NCI-H774 (cell line): Measurements from ENCODE around the gene MYBPC1.

Experiments
- DNase-seq: peaks from one replicate; lab custom pipeline; 2025; lab: John Stamatoyannopoulos, UW

The MYBPC1 gene

DNA sequence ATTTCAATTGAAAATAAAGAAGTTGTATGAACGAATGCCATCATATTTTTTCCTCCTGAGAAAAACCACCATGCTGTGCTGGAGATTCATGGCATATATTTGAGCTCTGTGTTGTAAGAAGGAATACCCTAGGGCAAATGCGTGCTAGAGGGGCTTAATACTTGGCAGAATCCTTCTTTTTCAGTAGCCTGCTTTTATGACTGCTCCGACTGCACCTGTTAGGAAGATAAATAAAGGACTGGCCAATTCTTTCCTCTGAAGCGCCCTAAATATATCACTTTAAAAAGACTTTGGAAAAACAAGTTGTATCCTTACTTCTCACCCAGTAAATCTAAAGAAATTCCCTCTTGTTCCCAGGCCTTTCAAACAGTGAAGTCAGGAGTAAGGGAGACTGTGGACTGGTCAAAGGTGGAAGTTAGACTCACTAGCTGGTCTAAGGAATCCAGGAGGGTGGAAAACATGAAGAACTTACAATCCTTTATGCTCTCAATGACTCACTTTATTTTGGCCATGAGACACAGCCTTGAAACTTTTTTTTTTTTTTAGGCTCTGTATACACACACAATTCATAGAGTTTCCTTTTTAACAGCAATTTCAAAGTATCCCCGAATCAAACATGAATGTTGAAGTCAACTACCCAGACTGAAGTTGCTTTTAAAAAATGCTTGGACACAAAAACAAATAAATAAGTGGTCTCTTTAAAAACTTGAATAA is 5.2 kb downstream of the MYBPC1 start:
- no peak for DNase-seq

DNA sequence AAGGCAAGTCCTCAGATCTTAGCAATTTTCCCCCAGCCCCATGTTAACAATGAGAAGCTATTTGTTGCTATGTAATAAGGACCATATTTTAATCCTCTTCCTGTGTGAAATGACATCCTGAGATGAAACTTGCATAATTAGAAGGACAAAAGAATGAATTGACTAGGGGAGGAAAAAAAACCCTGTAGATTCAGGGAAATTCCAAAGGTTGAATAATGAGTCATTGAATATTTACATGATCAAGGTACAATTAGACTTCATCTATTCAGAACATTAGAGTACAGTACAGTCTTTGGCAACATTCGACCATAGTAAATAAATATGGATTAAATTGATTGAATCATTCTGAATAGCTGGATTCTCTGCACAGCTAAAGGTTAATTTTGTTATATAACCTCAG is 9.4 kb downstream of the MYBPC1 start:
- DNase-seq: no peak

DNA sequence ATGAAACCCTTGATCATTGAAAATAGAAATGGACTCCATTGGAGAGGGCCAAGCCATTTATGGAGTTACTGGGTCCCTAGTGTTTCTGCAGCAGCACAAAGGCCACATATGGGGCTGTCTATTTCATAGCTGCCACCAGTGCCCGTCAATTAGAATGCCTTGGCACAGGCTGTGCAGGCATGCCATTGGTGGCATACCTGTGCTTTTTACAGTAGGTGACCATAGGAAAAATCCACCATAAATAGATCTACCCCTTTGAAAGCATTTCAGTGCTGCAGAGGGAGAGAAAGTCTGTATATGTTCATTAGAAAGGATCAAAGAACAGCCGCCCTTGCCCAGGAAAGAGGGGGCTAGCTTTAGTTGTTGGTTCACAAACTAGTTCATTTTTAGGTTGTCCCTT is 13.1 kb downstream of the MYBPC1 start:
- no peak for DNase-seq

DNA sequence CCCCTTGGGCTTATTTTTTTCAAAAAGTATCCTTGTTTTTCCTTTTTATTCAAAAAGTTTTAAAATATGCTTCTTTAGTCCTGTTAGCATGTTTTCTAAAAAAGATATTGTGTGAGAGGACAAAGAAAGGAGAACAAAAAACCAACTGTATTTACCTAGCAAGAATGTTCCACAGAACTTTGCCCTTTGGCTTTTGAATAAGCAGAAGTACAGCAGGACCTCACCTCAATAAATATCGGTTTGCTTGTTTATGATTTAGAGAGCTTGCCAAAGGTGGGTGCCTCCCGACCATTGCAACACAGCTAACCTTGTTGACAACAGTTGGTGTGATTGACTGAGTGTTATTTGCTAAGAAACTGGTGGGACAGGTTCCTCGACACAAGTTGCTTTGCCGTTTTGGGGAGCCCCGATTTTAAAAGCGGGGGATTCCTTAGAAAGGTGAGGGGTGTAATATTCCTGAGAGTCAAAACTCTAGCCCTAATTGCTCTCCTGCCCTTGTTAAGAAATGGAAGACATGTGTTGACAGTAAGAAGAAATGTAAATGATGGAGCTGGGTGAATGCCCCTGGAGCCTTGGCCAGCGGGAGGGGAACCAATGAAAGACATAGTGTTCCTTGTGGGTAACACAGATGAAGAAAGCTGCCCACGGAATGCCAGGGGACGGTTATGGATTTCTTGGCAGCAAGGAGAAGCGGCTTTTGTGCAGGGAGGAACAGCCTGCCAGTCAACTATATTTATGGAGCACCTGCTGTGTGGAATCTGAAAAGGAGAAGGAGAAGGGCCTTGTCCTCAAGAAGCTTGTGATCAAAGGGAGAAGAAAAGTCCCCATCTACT is 13.7 kb downstream of the MYBPC1 start:
- DNase-seq: peak; percentile 33

DNA sequence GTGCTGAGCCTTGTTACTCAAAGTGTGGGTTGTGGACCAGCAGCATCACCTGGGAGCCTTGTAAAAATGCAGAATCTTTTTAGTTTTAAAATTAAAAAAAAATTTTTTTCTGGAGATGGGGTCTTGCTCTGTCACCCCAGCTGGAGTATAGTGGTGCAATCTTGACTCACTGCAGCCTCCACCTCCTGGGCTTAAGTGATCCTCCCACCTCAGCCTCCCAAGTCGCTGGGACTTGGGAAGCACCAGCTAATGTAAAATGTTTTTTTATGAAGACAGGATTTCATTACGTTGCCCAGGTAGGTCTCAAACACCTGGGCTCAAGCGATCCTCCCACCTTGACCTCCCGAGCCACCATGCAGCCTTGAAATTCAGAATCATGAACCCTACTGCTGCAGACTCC is 14.4 kb downstream of the MYBPC1 start:
- no peak for DNase-seq

DNA sequence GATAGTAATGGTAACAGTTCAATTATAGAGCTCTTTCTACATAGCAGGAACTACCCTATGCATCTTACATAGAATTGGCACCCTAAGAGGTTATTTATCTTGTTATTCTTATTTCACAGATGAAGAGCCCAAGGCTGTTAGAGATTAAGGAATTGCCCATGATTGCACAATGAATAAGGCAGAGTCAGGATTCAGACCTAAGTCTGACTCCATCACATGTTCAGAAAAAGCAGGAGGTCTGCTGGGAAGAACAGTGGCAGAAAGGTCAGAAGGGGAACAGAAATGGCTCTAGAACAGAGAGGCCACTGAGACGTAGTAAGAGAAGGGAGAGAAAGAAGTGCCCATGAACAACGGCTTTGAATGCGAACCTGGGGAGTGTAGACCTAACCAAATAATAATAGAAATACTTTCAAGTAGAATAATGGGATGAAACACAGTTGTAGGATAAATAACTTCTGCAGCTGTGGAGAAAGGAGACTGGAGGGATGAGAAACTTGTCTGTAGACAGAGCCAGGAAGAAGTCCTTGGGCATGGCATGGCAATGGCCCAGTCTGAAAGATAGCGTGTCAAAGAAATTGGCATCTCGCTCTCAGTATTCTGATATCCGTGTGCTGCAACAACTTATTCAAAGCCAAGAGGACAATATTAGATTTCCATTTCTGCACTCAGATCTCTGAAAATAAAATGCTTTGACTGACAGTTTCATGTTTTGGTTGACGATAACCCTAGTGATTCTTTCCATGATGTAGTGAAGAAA is 17.6 kb downstream of the MYBPC1 start:
- no peak for DNase-seq

DNA sequence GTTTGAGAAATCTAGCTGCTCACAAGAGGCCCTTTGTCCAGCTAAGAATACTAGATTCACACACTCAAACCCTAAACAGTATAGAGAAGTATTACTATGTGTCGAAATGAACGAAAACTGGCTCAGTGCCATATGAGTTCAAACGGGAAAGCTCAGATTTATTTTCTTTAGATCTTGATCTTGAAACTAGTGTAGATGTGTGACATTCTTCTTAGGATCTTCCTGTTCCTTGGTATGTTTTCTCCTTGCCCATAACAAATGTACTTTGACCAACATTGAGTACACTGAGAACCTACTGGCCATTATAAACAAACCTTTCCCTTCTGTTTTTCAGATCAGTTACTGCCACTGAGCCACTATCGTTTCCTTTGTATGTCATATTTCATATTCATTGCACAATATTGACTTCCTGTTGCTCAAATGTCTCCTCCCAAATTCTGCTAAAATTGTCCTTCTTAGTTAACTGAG is 21.3 kb downstream of the MYBPC1 start:
- no peak for DNase-seq

DNA sequence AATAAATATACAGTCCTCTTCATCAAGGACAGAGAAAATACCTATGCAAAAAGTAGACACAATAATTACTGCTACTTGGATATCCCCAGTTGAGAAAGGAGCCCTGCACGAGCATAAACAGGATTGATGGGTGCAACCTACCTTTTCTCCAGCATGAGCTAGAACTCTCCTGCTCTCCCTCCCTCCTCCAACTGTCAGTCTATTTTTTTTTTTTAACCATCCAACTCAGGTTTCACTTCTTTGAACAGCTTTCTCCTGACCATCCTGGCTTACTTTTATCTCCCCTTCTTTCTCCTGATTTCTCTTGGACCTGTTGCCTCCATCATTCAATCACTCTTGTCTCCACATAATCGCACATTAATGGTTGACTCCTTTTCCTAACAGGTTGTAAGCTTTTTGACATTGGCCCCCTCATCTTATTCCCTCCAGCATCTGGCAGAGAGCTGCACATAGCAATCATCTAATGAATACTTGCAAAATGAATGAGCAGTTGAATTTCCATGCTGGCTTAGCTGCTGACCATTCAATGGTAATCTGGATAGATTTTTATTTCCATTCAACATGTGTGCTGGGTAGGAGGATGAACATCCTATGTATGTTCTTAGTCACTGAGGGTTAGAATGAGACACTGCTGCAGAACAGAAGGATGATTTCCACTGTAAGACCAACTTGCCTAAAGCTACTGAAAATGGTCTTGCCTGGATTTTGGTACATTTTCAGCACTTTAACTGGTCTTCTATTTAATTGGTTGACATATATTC is 24.4 kb downstream of the MYBPC1 start:
- DNase-seq: no peak

DNA sequence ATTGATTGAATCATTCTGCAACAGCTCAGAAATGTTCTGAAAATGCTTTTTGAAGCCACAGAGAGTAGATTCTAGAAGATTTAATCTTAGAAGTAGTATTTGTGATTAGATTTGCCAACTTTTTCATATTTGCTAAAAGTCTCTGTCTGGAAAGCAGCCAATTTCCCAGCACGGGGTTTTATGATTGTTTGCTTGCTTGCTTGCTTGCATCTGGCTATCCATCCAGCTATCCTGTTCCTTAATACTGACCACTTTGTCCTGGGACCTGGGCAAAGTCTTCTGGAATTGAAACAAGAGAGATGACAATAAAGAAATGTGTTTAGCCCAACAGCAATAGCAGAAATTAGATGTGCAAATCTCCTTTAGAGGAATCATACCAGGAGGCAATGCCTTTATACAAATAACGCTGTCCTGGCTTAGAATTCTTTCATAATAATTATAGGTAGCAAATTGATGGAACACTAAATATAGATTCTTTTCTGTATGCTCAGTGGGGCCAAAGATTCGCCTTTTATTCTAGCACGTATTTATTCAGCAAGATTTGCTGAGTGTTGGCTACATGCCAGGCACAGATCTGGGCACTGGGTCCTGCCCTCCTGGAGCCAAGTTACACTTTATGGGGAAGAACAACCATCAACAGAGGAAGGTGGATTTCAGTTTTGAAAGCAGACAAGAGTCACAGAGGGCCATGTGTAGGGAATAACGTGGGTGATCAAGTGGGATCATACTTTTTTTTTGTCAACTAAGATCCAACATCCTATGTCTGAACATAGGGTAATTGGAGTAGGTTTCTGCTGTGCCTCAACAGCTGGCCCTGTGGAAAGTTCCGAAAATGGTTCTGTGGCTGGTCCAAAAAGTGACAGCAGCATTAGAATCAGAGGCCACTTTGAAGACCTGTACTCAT is 25.3 kb downstream of the MYBPC1 start:
- peak; percentile 38 for DNase-seq

DNA sequence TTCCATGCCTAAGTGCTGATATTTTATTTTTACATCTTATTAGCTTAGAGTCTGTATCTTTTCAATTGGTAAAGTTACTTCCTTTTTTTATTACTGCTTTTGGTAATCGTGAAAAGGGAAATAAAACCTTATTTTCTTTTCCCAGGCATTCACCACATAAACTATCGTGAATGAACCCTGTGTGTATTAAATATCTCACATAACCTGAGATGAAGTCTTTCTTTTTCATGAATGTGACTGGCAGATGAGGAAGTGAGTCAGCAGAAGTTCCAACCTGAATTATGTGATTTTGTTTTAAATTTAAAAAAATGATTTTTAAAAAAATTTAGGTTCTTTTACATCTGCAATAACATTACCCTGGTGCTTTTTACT is 26.0 kb downstream of the MYBPC1 start:
- no peak for DNase-seq

DNA sequence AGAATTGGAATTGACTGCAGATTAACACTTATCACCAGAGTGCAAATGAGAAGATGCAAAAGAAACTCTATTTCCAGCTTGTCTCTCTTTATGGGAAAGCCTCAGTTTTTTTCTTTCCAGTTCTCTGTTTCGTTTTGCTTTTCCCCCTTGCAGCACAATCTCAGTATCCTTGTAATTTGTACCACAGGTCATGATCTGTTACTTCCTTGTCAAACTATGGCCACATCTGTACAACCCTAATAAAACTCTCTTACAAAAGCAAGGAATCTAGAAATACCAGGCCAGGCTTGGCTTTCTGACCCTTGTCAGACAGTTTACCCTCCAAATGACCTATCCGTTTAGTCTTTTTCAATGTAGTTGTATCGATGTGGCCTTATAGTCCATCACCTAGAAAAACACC is 33.9 kb downstream of the MYBPC1 start:
- no peak for DNase-seq

DNA sequence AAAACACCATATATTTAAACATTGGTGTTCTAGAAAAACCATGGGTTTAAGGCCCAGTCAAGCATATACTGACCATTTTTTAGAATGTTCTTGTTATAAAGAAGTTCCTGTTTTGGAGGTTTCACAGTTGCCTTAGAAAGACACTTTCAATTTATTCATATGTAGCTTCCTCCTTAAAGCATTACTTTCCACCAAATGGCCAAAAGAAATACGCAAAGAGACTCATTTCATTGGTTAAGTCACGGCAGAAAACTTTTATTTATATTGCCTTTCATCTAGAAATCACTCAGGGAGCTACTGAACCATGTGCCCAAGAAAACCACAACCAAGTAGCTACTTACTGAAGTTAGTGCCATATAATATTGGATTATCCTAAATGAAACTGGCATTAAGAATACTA is 40.0 kb downstream of the MYBPC1 start:
- DNase-seq: no peak

DNA sequence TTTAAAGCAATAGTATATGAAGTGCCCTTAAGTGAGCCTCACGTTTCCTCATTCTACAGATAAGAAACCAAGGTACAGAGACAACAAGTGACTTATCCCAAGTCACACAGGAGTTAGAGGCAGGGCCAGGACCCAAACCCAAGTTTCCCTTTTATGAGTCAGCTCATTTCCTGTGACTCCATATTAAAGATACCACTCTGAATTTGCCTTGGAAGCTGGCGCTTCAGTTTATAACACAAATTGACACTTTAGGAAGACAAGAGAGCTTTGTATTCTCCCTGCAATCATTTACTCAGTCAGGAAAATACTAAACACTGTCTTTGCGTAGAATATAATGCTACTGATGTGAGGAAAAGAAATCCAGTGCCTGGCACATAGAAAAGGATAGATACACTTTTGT is 43.2 kb downstream of the MYBPC1 start:
- no peak for DNase-seq

DNA sequence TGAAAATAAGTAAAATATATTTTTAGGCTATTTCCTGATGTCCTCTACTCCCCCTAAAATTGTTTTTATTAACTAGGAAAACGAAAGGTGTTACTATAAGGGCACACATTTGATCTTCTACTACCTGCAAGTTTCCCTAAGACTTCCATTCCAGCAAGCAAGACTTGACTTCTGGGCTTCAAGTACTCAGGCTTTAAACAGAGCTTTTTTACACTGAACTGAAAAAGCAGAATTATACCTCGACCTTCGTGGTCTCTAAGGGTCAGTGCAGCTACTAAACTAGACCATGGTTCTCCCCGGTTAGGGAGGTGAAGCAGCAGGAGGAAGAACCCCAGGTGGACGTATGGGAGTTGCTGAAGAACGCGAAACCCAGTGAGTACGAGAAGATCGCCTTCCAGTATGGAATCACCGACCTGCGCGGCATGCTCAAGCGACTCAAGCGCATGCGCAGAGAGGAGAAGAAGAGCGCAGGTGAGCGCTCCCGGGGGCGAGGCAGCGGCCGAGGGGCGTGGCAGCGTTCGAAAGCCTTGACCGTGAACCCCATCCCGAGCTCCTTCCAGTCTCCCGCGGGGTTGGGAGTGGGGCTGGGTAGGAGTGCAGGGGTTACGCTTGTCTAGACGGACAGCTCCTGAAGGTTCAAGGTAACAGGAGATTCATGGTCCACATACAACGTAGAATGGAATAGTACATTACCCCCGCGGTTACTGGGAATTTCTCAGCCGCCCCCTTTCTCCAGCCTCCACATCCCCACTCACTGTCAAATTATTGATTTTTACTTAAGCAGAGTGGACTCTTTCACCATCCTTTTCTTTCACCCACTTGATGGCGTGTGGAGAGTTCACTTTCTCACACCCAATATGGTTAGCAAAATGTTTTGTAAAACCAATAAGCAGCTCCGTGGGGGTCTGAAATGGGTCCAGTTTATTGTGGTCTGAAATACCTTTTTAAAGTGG is 47.6 kb downstream of the MYBPC1 start:
- no peak for DNase-seq

DNA sequence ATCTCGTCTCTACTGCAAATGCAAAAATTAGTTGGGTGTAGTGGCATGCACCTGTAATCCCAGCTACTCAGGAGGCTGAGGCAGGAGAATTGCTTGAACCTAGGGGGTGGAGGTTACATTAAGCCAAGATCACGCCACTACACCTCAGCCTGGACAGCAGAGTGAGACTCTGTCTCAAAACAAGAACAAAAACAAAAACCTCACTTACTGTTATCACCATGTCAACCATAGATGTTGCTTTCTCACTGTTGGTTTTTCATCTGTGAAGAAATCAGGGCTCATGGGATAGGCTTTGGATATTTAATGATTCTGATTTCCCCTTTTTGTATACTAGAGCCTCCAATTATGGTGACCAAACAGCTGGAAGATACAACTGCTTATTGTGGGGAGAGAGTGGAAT is 52.9 kb downstream of the MYBPC1 start:
- no peak for DNase-seq

DNA sequence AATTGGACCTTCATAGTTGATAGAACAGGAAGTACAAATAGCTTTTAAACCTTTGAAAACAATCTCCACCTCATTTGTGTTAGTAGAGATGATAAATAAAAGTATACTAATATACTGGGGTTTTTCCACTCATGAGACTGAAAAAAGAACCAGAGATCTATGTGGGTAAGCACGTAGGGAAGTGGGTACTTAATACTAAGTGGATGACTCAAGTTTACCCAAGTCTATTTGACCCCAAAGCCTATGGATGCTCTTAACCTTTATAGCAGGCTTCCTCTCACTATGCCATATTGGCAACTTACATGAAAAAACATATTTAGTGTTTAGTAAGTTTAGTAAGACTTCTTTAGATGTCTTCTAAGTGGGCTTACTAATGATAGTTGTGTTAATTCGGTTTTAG is 53.4 kb downstream of the MYBPC1 start:
- DNase-seq: no peak

DNA sequence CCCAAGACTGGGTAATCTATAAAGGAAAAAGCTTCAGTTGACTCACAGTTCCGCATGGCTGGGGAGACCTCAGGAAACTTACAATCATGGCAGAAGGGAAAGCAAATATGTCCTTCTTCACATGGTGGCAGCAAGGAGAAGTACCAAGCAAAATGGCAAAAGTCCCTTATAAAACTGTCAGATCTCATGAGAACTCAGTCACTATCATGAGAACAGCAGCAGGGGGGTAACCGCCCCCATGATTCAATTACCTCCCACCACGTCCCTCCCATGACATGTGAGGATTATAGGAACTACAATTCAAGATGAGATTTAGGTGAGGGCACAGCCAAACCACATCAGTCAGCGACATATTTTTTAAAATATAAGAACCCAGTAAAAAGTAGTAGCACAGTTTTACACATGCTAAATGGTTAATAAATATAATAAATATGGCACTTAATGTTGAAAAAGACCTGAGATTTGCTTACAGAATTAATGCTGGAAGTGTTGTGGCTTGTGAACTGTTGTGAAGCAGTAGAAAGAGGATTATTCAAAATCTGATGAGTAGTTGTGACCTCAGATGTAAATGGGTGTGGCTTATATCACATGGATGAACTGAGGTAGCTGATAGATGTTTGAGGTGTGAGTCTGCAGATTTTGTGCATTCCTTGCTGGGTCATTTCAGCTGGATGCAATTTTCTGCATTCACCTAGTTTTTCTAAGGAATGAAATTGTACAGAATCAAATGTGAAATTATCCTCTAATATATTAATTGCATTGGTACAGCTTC is 55.8 kb downstream of the MYBPC1 start:
- no peak for DNase-seq

DNA sequence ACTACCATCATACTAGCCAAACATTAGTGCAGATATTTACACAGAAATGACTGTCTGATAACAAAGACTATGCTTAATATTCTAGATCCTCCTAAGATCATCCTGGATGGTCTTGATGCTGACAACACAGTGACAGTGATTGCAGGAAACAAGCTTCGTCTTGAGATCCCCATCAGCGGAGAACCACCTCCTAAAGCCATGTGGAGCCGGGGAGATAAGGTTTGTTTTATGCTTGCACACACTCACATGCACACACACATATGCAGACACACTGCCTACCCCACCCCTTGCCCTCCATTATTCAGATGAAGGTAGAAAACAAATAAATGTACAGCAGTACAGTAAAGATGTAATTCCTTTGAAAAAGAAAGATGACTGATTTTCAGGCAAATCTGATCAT is 58.3 kb downstream of the MYBPC1 start:
- DNase-seq: no peak

DNA sequence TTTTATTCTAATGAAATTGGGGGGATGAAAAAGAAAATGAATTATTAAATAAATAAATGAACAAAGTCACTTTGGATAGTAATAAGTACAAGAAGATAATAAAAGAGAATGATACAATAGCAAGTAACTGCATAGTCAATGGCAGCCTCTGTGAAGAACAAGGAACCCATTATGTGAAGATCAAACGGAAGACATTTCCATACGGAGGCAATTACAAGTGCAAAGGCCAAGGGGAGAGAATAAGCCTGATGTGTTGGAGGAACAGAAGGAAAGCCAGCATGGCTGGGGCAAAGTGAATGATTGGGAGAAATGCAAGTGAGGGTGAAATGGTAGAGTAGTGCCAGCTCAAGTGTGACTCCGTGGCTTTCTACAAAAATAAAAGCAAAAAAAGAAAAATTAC is 58.7 kb downstream of the MYBPC1 start:
- no peak for DNase-seq
